SU-DHL-6 (cell line): ENCODE results near the gene RFX1.
"Not testable (repeated sequence)": the region's sequence is repeated elsewhere in the genome, so short reads cannot be mapped to it uniquely, and the experiment has no call there.

Experiments
- H2AFZ ChIP-seq: fragments of 200-600 bp; sonication (generic); 2 replicates; pipeline ENCODE4 v1.6.1; 2014; ENCODE audit warnings: low read depth, mild to moderate bottlenecking, moderate library complexity, mixed read lengths, antibody characterized with exemption, low read length; ENCODE audit not compliant: severe bottlenecking
- H3F3A ChIP-seq: fragments of 200-600 bp; shearing (Covaris generic); 2 replicates; pipeline ENCODE4 v1.6.0; 2016; ENCODE audit warnings: antibody characterized with exemption, mild to moderate bottlenecking; ENCODE audit not compliant: insufficient read depth
- H3K27ac ChIP-seq: fragments of 200-600 bp; sonication (generic); 2 replicates; pipeline ENCODE4 v1.5.1; 2016; ENCODE audit warnings: low read depth, mild to moderate bottlenecking, low read length, moderate library complexity, mixed read lengths
- H3K27me3 ChIP-seq: fragments of 200-600 bp; sonication (generic), shearing (Covaris generic); 2 replicates; pipeline ENCODE4 v1.6.0; 2014; ENCODE audit warnings: mild to moderate bottlenecking, low read length
- H3K36me3 ChIP-seq: fragments of 200-600 bp; sonication (generic); 2 replicates; pipeline ENCODE4 v1.6.1; 2014; ENCODE audit warnings: mild to moderate bottlenecking, low read length, mixed read lengths
- H3K4me2 ChIP-seq: fragments of 300-600, 200-600 bp; shearing (Covaris generic), sonication (generic); 2 replicates; pipeline ENCODE4 v1.6.0; 2014; ENCODE audit warnings: low read length, low read depth, mild to moderate bottlenecking; ENCODE audit not compliant: poor library complexity, severe bottlenecking
- H3K4me3 ChIP-seq: fragments of 200-600 bp; sonication (generic); 2 replicates; pipeline ENCODE4 v1.5.1; 2014; ENCODE audit warnings: antibody characterized with exemption, low read length, mild to moderate bottlenecking, mixed read lengths; ENCODE audit not compliant: insufficient read depth, poor library complexity, severe bottlenecking
- H3K79me2 ChIP-seq: fragments of 200-600 bp; sonication (generic); 2 replicates; pipeline ENCODE4 v1.6.1; 2014; ENCODE audit warnings: mild to moderate bottlenecking, low read length, moderate library complexity; ENCODE audit not compliant: insufficient read depth
- H3K9ac ChIP-seq: fragments of 200-600 bp; sonication (generic); 2 replicates; pipeline ENCODE4 v1.7.0; 2014; ENCODE audit warnings: mild to moderate bottlenecking, low read length
- H3K9me2 ChIP-seq: fragments of 200-600 bp; sonication (generic); replicated peaks from 2 replicates; pipeline ENCODE4 v1.6.1; 2014; ENCODE audit warnings: low read length; ENCODE audit not compliant: insufficient read depth
- H3K9me3 ChIP-seq: fragments of 200-600 bp; sonication (generic); 2 replicates; pipeline ENCODE4 v1.6.1; 2014; ENCODE audit warnings: low read length, mixed read lengths; ENCODE audit not compliant: insufficient read depth
- H4K20me1 ChIP-seq: fragments of 200-600 bp; sonication (generic); 2 replicates; pipeline ENCODE4 v1.6.1; 2014; ENCODE audit warnings: low read depth, mild to moderate bottlenecking, antibody characterized with exemption, low read length, moderate library complexity, mixed read lengths
- EZH2phosphoT487 ChIP-seq: fragments of 200-600 bp; sonication (generic), shearing (Covaris generic); conservative IDR thresholded peaks from 2 replicates; pipeline ENCODE4 v1.6.1; 2018; ENCODE audit warnings: mild to moderate bottlenecking, antibody characterized with exemption, low read length, moderate library complexity, mixed read lengths
- TF ChIP-seq, protein P1 (sequence below): fragments of 200-600 bp; sonication (generic); IDR thresholded peaks from one replicate; pipeline ENCODE4 v1.5.1; 2017; ENCODE audit warnings: antibody characterized with exemption, mild to moderate bottlenecking, low read length, moderate library complexity; ENCODE audit not compliant: insufficient read depth, poor library complexity, severe bottlenecking

The RFX1 gene

DNA sequence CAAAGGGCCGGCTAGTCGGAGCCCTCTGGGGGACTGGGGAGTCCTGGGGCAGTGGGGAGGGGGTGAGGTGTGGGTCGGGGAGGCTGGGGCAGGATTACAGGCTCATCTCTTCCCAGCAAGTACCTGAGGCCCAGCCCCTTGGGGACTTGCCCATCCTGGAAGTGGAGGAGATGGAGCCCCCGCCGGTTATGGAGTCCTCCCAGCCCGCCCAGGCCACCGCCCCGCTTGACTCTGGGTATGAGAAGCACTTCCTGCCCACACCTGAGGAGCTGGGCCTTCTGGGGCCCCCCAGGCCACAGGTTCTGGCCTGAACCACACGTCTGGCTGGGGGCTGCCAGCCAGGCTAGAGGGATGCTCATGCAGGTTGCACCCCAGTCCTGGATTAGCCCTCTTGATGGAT lies 45.9 kb upstream of the RFX1 start:
- H3K79me2 ChIP-seq = no peaks in the 10 kb centered on the region
- H3K36me3 ChIP-seq = peaks cover 3% of the 10 kb centered on the region
- no peak overlapping the region for H3K9ac ChIP-seq
- TF ChIP-seq, protein P1, sequence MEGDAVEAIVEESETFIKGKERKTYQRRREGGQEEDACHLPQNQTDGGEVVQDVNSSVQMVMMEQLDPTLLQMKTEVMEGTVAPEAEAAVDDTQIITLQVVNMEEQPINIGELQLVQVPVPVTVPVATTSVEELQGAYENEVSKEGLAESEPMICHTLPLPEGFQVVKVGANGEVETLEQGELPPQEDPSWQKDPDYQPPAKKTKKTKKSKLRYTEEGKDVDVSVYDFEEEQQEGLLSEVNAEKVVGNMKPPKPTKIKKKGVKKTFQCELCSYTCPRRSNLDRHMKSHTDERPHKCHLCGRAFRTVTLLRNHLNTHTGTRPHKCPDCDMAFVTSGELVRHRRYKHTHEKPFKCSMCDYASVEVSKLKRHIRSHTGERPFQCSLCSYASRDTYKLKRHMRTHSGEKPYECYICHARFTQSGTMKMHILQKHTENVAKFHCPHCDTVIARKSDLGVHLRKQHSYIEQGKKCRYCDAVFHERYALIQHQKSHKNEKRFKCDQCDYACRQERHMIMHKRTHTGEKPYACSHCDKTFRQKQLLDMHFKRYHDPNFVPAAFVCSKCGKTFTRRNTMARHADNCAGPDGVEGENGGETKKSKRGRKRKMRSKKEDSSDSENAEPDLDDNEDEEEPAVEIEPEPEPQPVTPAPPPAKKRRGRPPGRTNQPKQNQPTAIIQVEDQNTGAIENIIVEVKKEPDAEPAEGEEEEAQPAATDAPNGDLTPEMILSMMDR = no peak
- no peak for TF ChIP-seq EZH2phosphoT487
- H2AFZ ChIP-seq = no peak overlapping the region
- H3K27me3 ChIP-seq = no peaks in the 10 kb centered on the region
- H4K20me1 ChIP-seq = no peaks in the 10 kb centered on the region
- no peak overlapping the region for H3K4me2 ChIP-seq
- H3K9me2 ChIP-seq = no peaks in the 10 kb centered on the region
- H3K9me3 ChIP-seq = no peaks in the 10 kb centered on the region
- no peaks in the 10 kb centered on the region for H3F3A ChIP-seq
- H3K4me3 ChIP-seq = no peak overlapping the region
- H3K27ac ChIP-seq = no peak overlapping the region

DNA sequence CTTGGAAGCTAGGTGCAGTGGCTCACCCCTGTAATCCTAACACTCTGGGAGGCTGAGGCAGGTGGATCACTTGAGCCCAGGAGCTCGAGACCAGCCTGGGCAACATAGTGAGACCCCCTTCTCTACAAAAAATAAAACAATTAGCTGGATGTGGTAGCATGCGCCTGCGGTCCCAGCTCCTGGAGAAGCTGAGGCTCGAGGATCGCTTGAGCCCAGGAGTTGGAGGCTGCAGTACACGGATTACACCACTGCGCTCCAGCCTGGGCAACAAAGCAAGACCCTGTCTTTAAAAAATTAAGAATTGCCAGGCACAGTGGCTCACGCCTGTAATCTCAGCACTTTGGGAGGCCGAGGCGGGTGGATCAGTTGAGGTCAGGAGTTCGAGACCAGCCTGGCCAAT lies 44.8 kb upstream of the RFX1 start:
- H3K79me2 ChIP-seq, H3K27ac ChIP-seq, H3K9me2 ChIP-seq, H3K4me3 ChIP-seq, H3K27me3 ChIP-seq, H3K36me3 ChIP-seq, H4K20me1 ChIP-seq, H3K9me3 ChIP-seq, H3F3A ChIP-seq, H3K9ac ChIP-seq, H3K4me2 ChIP-seq, H2AFZ ChIP-seq: not testable (repeated sequence)

DNA sequence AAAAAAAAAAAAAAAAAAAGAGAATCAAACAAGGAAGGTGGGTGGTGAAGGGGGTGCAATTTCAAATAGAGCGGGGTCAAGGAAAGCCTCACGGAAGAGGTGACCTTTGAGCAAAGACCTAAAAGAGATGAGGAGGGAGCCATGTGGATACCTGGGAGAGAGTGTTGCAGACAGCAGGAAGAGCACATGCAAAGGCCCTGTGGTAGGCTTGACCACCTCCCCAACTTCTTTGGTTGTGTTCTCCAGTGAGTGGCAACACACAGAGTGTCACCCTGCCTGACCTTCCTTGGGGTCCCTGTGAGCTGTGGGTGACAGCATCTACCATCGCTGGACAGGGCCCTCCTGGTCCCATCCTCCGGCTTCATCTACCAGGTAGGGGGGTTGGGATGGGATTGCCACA lies 44.4 kb upstream of the RFX1 start:
- no peak overlapping the region for H2AFZ ChIP-seq
- H3K27ac ChIP-seq = no peak overlapping the region
- H3F3A ChIP-seq = no peaks in the 10 kb centered on the region
- TF ChIP-seq, protein P1 = no peak
- H3K36me3 ChIP-seq = peaks cover 3% of the 10 kb centered on the region
- no peak overlapping the region for H3K9ac ChIP-seq
- H3K4me3 ChIP-seq = no peak overlapping the region
- H3K79me2 ChIP-seq = no peaks in the 10 kb centered on the region
- H3K27me3 ChIP-seq = no peaks in the 10 kb centered on the region
- no peaks in the 10 kb centered on the region for H4K20me1 ChIP-seq
- H3K9me3 ChIP-seq = no peaks in the 10 kb centered on the region
- no peak overlapping the region for H3K4me2 ChIP-seq
- no peaks in the 10 kb centered on the region for H3K9me2 ChIP-seq

DNA sequence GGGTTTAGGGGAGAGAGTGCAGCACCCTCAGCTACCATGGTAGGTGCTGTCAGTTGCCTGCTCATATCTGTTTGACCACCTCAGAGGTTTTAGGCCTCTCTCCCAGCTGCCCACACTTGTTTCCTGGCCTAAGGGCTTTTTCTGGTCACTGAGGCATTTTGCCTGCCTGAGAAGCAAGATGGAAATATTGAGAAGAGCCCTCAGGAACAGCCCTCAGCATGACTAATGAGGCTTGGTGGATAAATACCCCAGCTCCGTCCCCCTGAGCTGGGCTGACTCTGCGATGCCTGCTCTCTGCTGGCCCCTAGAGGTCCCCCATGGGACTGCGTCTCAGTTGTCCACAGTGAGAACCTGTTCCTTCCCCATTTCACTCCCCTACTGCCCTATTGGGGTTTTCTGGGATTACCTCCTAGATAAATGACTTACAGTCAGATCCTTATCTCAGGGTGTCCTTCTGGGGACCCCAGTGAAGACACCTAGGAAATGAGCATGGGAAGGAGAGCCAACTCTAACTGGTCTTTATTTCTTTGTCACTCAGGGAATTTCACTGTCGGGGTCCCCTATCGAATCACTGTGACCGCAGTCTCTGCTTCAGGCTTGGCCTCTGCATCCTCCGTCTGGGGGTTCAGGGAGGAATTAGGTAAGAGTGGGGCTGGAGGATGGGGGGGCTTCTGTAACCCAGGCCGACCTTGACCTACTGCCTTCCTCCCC lies 42.5 kb upstream of the RFX1 start:
- no peaks in the 10 kb centered on the region for H4K20me1 ChIP-seq
- H3K27me3 ChIP-seq = no peaks in the 10 kb centered on the region
- no peak overlapping the region for H2AFZ ChIP-seq
- no peaks in the 10 kb centered on the region for H3K79me2 ChIP-seq
- H3K4me3 ChIP-seq = no peak overlapping the region
- peaks cover 3% of the 10 kb centered on the region for H3K36me3 ChIP-seq
- H3K9me2 ChIP-seq = no peaks in the 10 kb centered on the region
- no peaks in the 10 kb centered on the region for H3F3A ChIP-seq
- H3K4me2 ChIP-seq = no peak overlapping the region
- H3K27ac ChIP-seq = no peak overlapping the region
- no peak for TF ChIP-seq EZH2phosphoT487
- TF ChIP-seq, protein P1 = peak; percentile 81
- H3K9ac ChIP-seq = no peak overlapping the region
- no peaks in the 10 kb centered on the region for H3K9me3 ChIP-seq

DNA sequence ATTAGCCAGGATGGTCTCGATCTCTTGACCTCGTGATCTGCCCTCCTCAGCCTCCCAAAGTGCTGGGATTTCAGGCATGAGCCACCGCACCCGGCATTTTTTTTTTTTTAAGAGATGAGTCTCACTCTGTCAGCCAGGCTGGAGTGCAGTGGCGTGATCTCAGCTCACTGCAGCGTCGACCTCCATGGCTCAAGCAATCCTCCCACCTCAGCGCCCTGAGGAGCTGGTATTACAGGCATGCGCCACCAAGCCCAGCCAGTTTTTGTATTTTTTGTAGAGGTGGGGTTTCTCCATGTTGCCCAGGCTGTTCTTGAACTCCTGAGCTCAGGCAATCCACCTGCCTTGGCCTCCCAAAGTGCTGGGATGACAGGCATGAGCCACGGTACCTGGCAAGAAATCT lies 41.7 kb upstream of the RFX1 start:
- H3K4me2 ChIP-seq, H3K79me2 ChIP-seq, H3K27ac ChIP-seq, H4K20me1 ChIP-seq, H3K27me3 ChIP-seq, H3K9ac ChIP-seq, H3K9me2 ChIP-seq, H3K4me3 ChIP-seq, H3F3A ChIP-seq, H3K36me3 ChIP-seq, H3K9me3 ChIP-seq, H2AFZ ChIP-seq: not testable (repeated sequence)
